Stimulated activated naive CD4-positive, alpha-beta T cell treated with Interleukin-2 at 50 U/mL for 16 hours (primary cell): ENCODE measurements around the gene TOM1L2.
A peak's percentile ranks its signal among the peaks of the same experiment; 100 is the strongest.

Source experiments
- DNase-seq: peaks from one replicate; lab custom pipeline; 2025; lab: John Stamatoyannopoulos, UW

Gene TOM1L2

GRCh38 chr17:17899486-17899885 is 72.7 kb downstream of the TOM1L2 start:
- DNase-seq, result no peak

- DNase-seq, result no peak
These were observed 73.5 kb downstream of the TOM1L2 start for GRCh38 chr17:17898673-17899072.

DNA sequence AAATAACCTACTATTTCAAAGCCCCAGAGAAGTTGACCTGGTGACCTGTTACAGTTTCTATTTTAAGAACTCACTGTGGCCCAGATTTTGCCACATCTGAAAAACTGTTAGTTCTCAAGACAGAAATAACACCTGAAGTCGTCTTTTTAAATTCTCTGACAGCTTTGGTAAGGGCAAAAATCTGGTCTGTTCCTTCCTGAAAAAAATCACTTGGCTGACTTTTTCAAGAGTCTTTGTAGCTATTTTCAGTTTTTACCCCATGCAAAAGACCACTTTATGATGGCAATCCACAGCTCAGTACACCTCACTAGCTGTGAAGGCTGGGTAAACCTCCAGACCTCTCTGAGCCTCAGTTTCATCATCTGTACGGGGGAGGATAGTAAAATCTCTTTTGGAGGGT is 74.8 kb downstream of the TOM1L2 start:
- DNase-seq, result no peak

DNA sequence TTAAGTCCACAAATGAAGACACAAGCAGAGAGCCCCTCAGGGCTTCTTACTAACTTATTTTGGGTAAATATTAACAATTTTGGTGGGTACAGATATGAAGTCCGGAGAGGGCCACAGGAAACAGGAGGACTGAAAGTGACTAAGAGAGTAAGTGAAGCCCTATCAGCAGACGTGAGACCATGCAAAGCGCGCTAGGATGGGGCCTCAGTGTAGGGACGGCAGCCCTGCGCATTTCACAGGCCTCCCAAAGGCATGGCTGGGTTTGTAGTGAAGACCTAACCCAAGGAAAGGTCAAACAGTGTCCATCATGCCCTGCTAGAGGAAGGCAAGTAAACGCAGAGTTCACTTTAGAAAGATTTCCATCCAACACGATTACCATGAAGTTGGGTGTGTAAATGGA is 75.5 kb downstream of the TOM1L2 start:
- no peak for DNase-seq

GRCh38 chr17:17893801-17894644 is 78.2 kb downstream of the TOM1L2 start:
- DNase-seq, result no peak

DNA sequence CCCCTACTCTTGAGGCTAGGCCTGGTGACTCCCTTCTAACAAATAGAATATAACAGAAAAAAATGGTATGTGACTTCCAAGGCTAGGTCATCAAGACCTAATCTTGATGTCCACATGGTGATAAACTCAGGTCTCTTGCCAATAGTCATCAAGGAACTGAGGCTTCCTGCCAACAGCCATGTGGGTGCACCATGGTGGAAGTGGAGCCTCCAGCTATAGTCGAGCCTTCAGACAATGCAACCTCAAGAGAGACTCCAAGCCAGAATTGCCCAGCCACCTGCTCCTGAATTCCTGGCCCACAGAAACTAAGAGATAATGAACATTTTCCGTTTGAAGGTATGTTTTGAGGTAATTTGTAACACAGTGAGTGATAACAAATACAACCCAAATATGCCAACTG is 79.5 kb downstream of the TOM1L2 start:
- no peak for DNase-seq

DNA sequence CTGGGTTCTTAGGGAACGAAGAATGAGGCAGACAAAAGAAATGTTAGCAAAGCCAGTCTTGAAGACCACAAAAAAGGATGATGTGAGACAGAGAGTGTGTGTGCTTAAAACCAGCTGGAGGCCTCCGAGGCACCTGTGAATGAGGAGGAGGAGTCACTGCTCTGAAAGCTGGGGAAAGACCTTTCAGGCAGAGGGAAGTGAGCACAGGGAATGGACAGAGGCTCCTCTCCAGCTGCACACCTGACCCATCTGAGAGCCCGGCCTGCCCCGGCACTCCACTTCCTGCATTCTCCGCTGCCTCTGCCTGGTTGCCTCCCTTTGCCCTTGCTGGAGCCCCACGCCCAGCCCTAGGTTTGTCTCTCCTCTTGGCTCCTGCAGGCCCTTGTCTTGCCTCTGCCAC is 80.2 kb downstream of the TOM1L2 start:
- no peak for DNase-seq

- DNase-seq, result peak; percentile 20
These were observed 81.1 kb downstream of the TOM1L2 start for GRCh38 chr17:17890773-17891759.

DNA sequence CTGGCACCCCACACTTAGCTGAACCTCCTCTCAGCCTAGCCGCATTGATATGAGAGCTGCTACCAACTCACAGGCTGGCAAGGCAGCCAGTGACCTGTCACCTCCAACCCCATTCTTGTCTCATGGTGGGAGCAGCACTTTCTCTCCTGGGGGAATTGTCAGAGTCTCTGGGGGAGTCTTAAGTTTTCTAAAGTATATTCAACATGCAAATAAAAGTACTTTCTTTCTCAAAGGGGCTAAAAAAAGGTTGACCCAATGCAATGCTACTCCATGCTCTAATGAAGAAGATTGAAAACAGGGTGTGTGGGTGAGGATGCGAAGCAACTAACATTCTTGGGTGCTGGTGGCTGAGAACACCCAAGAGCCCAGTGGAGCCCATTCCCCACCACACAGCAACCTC is 82.3 kb downstream of the TOM1L2 start:
- no peak for DNase-seq

GRCh38 chr17:17888821-17889220 is 83.4 kb downstream of the TOM1L2 start:
- DNase-seq, result no peak

- DNase-seq, result no peak
These were observed 83.8 kb downstream of the TOM1L2 start for GRCh38 chr17:17888371-17888770.

DNA sequence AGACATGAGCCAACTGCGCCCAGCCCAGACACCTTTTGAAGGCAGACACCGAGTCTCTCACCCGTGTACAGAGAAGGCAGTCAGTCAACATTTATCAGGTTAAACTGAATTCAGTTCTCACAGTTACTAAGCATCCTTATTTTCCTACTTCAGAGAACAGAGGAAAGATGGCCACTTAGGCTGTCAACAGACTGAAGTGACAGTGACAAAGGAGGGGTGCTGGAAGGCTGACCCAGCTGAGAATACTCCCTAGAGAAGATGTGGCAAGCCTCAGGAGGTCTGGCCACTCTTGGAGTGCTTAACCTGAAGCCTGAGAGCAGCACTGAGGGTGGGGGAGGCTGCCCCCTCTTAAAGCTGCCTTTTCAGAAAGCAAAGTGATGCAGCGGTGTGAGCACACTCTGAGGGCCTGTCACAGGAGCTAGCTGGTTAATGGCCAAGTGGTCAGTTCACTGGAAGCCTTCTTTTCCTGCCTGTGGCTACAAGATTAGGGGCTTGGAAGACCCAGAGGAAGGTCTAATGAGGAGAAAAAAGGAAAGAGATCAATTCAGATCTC is 84.4 kb downstream of the TOM1L2 start:
- no peak for DNase-seq

DNA sequence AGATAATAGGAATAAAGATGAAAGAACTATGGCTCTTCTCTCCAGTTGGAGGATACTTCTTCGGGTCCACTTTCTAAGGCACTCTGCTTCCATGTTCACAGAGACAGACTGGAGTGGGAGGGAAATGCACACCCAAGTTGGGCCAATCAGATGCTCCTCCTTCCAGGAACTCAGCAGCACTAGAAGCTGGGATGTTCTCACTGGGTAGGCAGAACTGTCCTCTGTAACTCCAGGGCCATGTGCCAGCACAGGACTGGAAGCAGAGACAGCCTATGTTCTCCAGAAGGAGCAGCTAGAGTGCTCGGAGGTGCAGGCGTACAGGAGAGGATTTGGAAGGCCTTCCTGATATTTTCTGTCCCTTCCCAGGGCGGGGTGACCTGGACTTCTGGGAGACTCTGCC is 85.5 kb downstream of the TOM1L2 start:
- DNase-seq, result no peak

GRCh38 chr17:17886226-17886625 is 86.0 kb downstream of the TOM1L2 start:
- DNase-seq, result no peak

DNA sequence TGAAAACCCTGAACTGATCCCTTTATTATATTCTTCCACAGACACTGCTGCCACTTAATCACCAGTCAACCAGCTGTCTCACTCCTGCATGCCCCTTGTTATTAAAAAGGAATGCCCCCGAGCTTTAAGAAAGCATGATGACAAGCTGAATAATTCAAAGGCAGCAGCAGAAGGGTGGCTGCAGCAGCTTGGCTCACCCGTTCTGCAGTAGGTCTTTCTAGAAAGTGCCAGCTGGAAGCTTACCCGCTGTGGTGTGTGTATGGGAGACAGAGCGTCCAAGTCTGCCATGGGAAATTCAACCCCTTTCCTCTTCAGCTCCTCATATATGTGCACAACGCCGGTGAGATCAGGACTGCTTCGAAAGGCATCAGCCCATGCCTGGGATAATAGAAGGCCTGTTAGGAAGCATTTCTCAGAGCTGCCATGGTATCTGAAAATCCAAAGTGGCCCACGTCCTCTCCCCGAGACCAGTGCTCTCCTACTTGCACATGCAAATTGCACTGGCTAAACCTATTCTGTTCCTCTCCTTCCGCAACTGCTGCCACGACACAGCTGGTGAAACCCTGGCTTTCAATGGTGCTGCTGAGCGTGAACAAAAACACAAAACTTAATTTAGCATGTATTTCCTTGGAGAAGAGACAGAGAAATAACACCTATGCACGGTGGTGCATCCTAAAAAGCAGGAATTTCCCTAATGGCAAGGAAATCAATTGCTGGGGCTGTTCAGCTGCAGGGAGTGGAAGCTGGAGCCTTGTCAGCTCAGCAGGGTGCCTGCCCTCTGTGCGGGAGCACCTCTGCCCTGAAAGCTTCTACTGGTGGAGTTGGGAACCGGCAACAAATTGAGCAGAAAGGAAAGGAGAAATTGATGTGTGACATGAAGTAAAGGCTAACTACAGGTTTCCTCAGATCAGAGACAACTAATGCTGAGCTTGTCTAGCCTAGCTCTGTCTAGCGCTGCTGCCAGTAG is 87.5 kb downstream of the TOM1L2 start:
- DNase-seq, result no peak

GRCh38 chr17:17883801-17884200 is 88.4 kb downstream of the TOM1L2 start:
- no peak for DNase-seq

GRCh38 chr17:17882082-17882581 is 90.1 kb downstream of the TOM1L2 start:
- no peak for DNase-seq

- no peak for DNase-seq
These were observed 91.5 kb downstream of the TOM1L2 start for GRCh38 chr17:17880577-17881196.

DNA sequence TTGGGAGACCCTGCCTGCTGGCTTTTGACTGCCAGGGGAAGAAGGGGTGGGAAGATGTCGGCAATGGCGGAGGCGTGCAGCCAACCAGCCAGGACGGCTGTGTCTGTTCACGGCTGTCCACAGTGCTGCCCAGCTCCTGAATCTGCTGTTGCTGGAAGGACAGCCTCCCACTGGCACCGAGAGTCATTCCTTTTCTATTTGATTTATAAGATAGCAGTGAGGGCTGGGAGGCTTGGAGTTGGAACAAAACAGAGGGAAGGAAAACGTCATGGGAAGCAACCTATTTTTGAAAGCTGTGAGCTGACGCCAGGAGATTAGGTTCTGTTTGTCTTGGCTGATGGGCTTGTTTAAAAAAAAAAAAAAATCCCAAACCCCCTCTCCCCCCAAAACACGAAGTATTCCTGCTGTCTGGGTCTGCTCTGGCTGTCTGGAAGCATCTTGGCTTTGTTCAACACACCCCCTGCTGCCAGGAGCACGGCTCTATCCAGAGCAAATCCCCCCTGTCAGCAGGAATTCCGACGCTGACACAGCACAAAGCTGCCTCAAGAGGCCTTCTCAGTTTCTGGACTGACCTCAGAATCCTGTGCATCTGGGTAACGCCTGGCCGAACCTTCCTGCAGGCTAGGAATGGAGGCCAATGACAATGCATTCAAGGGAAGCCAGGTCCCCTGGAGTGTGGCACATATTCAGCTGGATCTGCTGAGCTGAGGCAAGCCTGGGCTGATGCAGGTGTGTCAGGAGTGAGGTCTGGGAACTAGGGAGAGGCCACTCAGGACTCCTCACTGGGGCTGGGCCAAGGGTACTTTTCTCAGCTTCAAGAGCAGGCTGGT is 94.5 kb downstream of the TOM1L2 start:
- DNase-seq, result no peak
